Measurements from ENCODE around the gene VILL. TPM values are rescaled to one million over a fixed set of nuclear protein-coding genes. Genes with fewer than 3 reads are reported as not detected.

Gene VILL
- total RNA-seq, 1 experiment from 2014 or later, result 5.7 TPM

GRCh38 chr3:38026856-38027255 lies 36.3 kb downstream of the VILL start:
- Histone ChIP-seq H3K4me1 (ENCODE audit: control insufficient read depth, insufficient read depth, low read length) (peaks cover 5% of the 10 kb centered on the region), H3K36me3 (ENCODE audit: control insufficient read depth, insufficient read depth, low read length) (no peaks in the 10 kb centered on the region), H3K9me3 (ENCODE audit: control insufficient read depth, insufficient read depth, low read depth, low read length) (no peaks in the 10 kb centered on the region), H3K27me3 (ENCODE audit: control insufficient read depth, insufficient read depth, low read length) (no peaks in the 10 kb centered on the region), H3K4me3 (ENCODE audit: low read depth in 2 of 2, low read length in 2 of 2) (no peak overlapping the region), H3K27ac (ENCODE audit: low read length) (no peak overlapping the region)
- BruUV-seq (replicated peaks), result no TSS peak
- TF ChIP-seq REST (IDR thresholded peaks at IDR 0.05; ENCODE audit: insufficient read depth in 1 of 2, low read depth in 2 of 2, low read length in 1 of 2) (no peak), POLR2AphosphoS5 (IDR thresholded peaks at IDR 0.05; ENCODE audit: low read depth, low read length) (no peak), SIN3A (IDR thresholded peaks at IDR 0.05; ENCODE audit: borderline replicate concordance, insufficient read depth, low read depth, low read length) (no peak), TCF7L2 (IDR thresholded peaks at IDR 0.05; ENCODE audit: low read depth, low read length) (no peak), CTCF (IDR thresholded peaks at IDR 0.05) (no peak)
- in situ Hi-C loops (cut with HindIII; ENCODE audit: low pct_unique_long_range_greater_than_20kb, low sequenced_read_pairs) (no loop called here), intact Hi-C loops (cut with micrococcal nuclease; ENCODE audit: unreplicated experiment) (no loop called here)
- ATAC-seq (no peak), DNase-seq (ENCODE audit: low read depth, low spot score) (no peak)
- POLR2A ChIA-PET, result no interaction called here
- CTCF ChIA-PET, result no interaction called here

- TF ChIP-seq REST (IDR thresholded peaks at IDR 0.05; ENCODE audit: insufficient read depth in 1 of 2, low read depth in 2 of 2, low read length in 1 of 2) (no peak), SIN3A (IDR thresholded peaks at IDR 0.05; ENCODE audit: borderline replicate concordance, insufficient read depth, low read depth, low read length) (no peak), TCF7L2 (IDR thresholded peaks at IDR 0.05; ENCODE audit: low read depth, low read length) (no peak), CTCF (IDR thresholded peaks at IDR 0.05) (no peak), POLR2AphosphoS5 (IDR thresholded peaks at IDR 0.05; ENCODE audit: low read depth, low read length) (no peak)
- no TSS peak for BruUV-seq (replicated peaks)
- Histone ChIP-seq H3K4me3 (ENCODE audit: low read depth in 2 of 2, low read length in 2 of 2) (no peak overlapping the region), H3K4me1 (ENCODE audit: control insufficient read depth, insufficient read depth, low read length) (peaks cover 5% of the 10 kb centered on the region), H3K27ac (ENCODE audit: low read length) (no peak overlapping the region), H3K36me3 (ENCODE audit: control insufficient read depth, insufficient read depth, low read length) (no peaks in the 10 kb centered on the region), H3K27me3 (ENCODE audit: control insufficient read depth, insufficient read depth, low read length) (no peaks in the 10 kb centered on the region), H3K9me3 (ENCODE audit: control insufficient read depth, insufficient read depth, low read depth, low read length) (no peaks in the 10 kb centered on the region)
- intact Hi-C loops (cut with micrococcal nuclease; ENCODE audit: unreplicated experiment) (no loop called here), in situ Hi-C loops (cut with HindIII; ENCODE audit: low pct_unique_long_range_greater_than_20kb, low sequenced_read_pairs) (no loop called here)
- no peak for DNase-seq (ENCODE audit: low read depth, low spot score)
- ChIA-PET CTCF (no interaction called here), POLR2A (no interaction called here)
- no peak for ATAC-seq
Observed at GRCh38 chr3:38027466-38028465, 37.2 kb downstream of the VILL start.

Measured in Panc1 (cell line).